Stimulated activated CD4-positive, alpha-beta T cell treated with anti-CD3 and anti-CD28 coated beads, Interleukin-1b, Interleukin-23, amount 100 ng/mL, for 48 hours (primary cell): ENCODE results near the gene GPC5.
"Not testable (repeated sequence)": the region's sequence is repeated elsewhere in the genome, so short reads cannot be mapped to it uniquely, and the experiment has no call there.

Source experiments
- DNase-seq: peaks from one replicate; pipeline ENCODE4 v3.0.0-alpha.2; 2020

Gene GPC5

GRCh38 chr13:91369441-91369831 is 29.0 kb upstream of the GPC5 start:
- DNase-seq: peak; percentile 45

- DNase-seq: no peak
These were observed 27.9 kb upstream of the GPC5 start for GRCh38 chr13:91370501-91370900.

GRCh38 chr13:91372911-91373310 is 25.5 kb upstream of the GPC5 start:
- no peak for DNase-seq

- no peak for DNase-seq
These were observed 23.2 kb upstream of the GPC5 start for GRCh38 chr13:91375116-91375729.

GRCh38 chr13:91381371-91381770 is 17.1 kb upstream of the GPC5 start:
- no peak for DNase-seq

- no peak for DNase-seq
These were observed 14.6 kb upstream of the GPC5 start for GRCh38 chr13:91383836-91384235.

- DNase-seq: no peak
These were observed 13.5 kb upstream of the GPC5 start for GRCh38 chr13:91384896-91385295.

GRCh38 chr13:91389186-91389585 is 9.2 kb upstream of the GPC5 start:
- no peak for DNase-seq

- DNase-seq: no peak
These were observed 826 bp upstream of the GPC5 start for GRCh38 chr13:91397595-91397994.

GRCh38 chr13:91399189-91400062 is 1.0 kb downstream of the GPC5 start:
- DNase-seq: no peak

- no peak for DNase-seq
These were observed 1.6 kb downstream of the GPC5 start for GRCh38 chr13:91400063-91400399.

- DNase-seq: no peak
These were observed 2.2 kb downstream of the GPC5 start for GRCh38 chr13:91400671-91401070.

GRCh38 chr13:91401920-91402319 is 3.5 kb downstream of the GPC5 start:
- no peak for DNase-seq

- DNase-seq: no peak
These were observed 6.8 kb downstream of the GPC5 start for GRCh38 chr13:91405240-91405639.

- DNase-seq: no peak
These were observed 8.2 kb downstream of the GPC5 start for GRCh38 chr13:91406619-91407018.

GRCh38 chr13:91408971-91409370 is 10.6 kb downstream of the GPC5 start:
- DNase-seq: no peak

GRCh38 chr13:91416579-91416978 is 18.2 kb downstream of the GPC5 start:
- not testable (repeated sequence) for DNase-seq

GRCh38 chr13:91417660-91418325 is 19.4 kb downstream of the GPC5 start:
- no peak for DNase-seq

GRCh38 chr13:91426913-91427312 is 28.5 kb downstream of the GPC5 start:
- DNase-seq: no peak

GRCh38 chr13:91438674-91439073 is 40.3 kb downstream of the GPC5 start:
- DNase-seq: not testable (repeated sequence)

- no peak for DNase-seq
These were observed 52.5 kb downstream of the GPC5 start for GRCh38 chr13:91450913-91451312.

- DNase-seq: no peak
These were observed 56.2 kb downstream of the GPC5 start for GRCh38 chr13:91454666-91455065.

- no peak for DNase-seq
These were observed 58.4 kb downstream of the GPC5 start for GRCh38 chr13:91456837-91457236.

- DNase-seq: no peak
These were observed 61.1 kb downstream of the GPC5 start for GRCh38 chr13:91459485-91459884.
